ENCODE data around the gene JAZF1. TPM values are rescaled to one million over a fixed set of nuclear protein-coding genes. Genes with fewer than 3 reads are reported as not detected.

JAZF1 gene
- total RNA-seq, 1 experiment from 2014 or later, result 14.2 TPM

GRCh38 chr7:27947586-27948278 lies 232.9 kb downstream of the JAZF1 start:
- intact Hi-C loops (cut with micrococcal nuclease), result no loop called here
- DNase-seq (ENCODE audit: unreplicated experiment), result no peak
- H3K27me3 Mint-ChIP-seq (ENCODE audit: insufficient read depth, unreplicated experiment), result no peaks in the 10 kb centered on the region
- CTCF ChIA-PET, result no interaction called here
- H3K36me3 Mint-ChIP-seq (ENCODE audit: insufficient read depth, unreplicated experiment), result no peaks in the 10 kb centered on the region
- H3K4me3 Mint-ChIP-seq (ENCODE audit: unreplicated experiment), result no peak overlapping the region
- H3K27ac Mint-ChIP-seq (ENCODE audit: low read depth, unreplicated experiment), result no peak overlapping the region
- no peak for TF ChIP-seq CTCF (IDR thresholded peaks at IDR 0.05; ENCODE audit: unreplicated experiment)
- H3K9me3 Mint-ChIP-seq (ENCODE audit: unreplicated experiment), result no peaks in the 10 kb centered on the region
- no peaks in the 10 kb centered on the region for H3K4me1 Mint-ChIP-seq (ENCODE audit: insufficient read depth, unreplicated experiment)
- POLR2A ChIA-PET, result no interaction called here
- BruUV-seq (replicated peaks), result no TSS peak

GRCh38 chr7:27946351-27946750 lies 234.2 kb downstream of the JAZF1 start:
- POLR2A ChIA-PET, result no interaction called here
- no peak overlapping the region for H3K4me3 Mint-ChIP-seq (ENCODE audit: unreplicated experiment)
- BruUV-seq (replicated peaks), result no TSS peak
- no peaks in the 10 kb centered on the region for H3K36me3 Mint-ChIP-seq (ENCODE audit: insufficient read depth, unreplicated experiment)
- no peak for DNase-seq (ENCODE audit: unreplicated experiment)
- H3K4me1 Mint-ChIP-seq (ENCODE audit: insufficient read depth, unreplicated experiment), result no peaks in the 10 kb centered on the region
- H3K27me3 Mint-ChIP-seq (ENCODE audit: insufficient read depth, unreplicated experiment), result no peaks in the 10 kb centered on the region
- no peaks in the 10 kb centered on the region for H3K9me3 Mint-ChIP-seq (ENCODE audit: unreplicated experiment)
- no peak overlapping the region for H3K27ac Mint-ChIP-seq (ENCODE audit: low read depth, unreplicated experiment)
- no peak for TF ChIP-seq CTCF (IDR thresholded peaks at IDR 0.05; ENCODE audit: unreplicated experiment)
- CTCF ChIA-PET, result interaction anchor here (0.6 kb wide), 1 partner anchor 149 kb away, joined by 3 read pairs; no protein-coding TSS in a partner anchor
- intact Hi-C loops (cut with micrococcal nuclease), result no loop called here

- BruUV-seq (replicated peaks), result no TSS peak
- ChIA-PET POLR2A (no interaction called here), CTCF (no interaction called here)
- H3K27ac Mint-ChIP-seq (ENCODE audit: low read depth, unreplicated experiment), result no peak overlapping the region
- intact Hi-C loops (cut with micrococcal nuclease), result no loop called here
- no peaks in the 10 kb centered on the region for H3K9me3 Mint-ChIP-seq (ENCODE audit: unreplicated experiment)
- H3K36me3 Mint-ChIP-seq (ENCODE audit: insufficient read depth, unreplicated experiment), result no peaks in the 10 kb centered on the region
- H3K27me3 Mint-ChIP-seq (ENCODE audit: insufficient read depth, unreplicated experiment), result no peaks in the 10 kb centered on the region
- no peak for TF ChIP-seq CTCF (IDR thresholded peaks at IDR 0.05; ENCODE audit: unreplicated experiment)
- H3K4me3 Mint-ChIP-seq (ENCODE audit: unreplicated experiment), result no peak overlapping the region
- no peaks in the 10 kb centered on the region for H3K4me1 Mint-ChIP-seq (ENCODE audit: insufficient read depth, unreplicated experiment)
- no peak for DNase-seq (ENCODE audit: unreplicated experiment)
Observed at GRCh38 chr7:27945058-27945795, 235.4 kb downstream of the JAZF1 start.

- Mint-ChIP-seq H3K4me1 (ENCODE audit: insufficient read depth, unreplicated experiment) (no peaks in the 10 kb centered on the region), H3K27ac (ENCODE audit: low read depth, unreplicated experiment) (no peak overlapping the region), H3K9me3 (ENCODE audit: unreplicated experiment) (no peaks in the 10 kb centered on the region), H3K4me3 (ENCODE audit: unreplicated experiment) (no peak overlapping the region), H3K27me3 (ENCODE audit: insufficient read depth, unreplicated experiment) (no peaks in the 10 kb centered on the region), H3K36me3 (ENCODE audit: insufficient read depth, unreplicated experiment) (no peaks in the 10 kb centered on the region)
- BruUV-seq (replicated peaks), result no TSS peak
- TF ChIP-seq CTCF (IDR thresholded peaks at IDR 0.05; ENCODE audit: unreplicated experiment), result no peak
- ChIA-PET POLR2A (no interaction called here), CTCF (no interaction called here)
- DNase-seq (ENCODE audit: unreplicated experiment), result no peak
- intact Hi-C loops (cut with micrococcal nuclease), result no loop called here
Observed at GRCh38 chr7:27944643-27945042, 236.0 kb downstream of the JAZF1 start.

All from MCF 10A (cell line).